AG09309 (cell line): Measurements from ENCODE around the gene GPX4.

Experiments
- DNase-seq: peaks from one replicate; pipeline ENCODE4 v3.0.0-alpha.2; 2010; ENCODE audit warnings: low read depth
- H3K4me3 ChIP-seq: 2 replicates; pipeline ENCODE4 v1.5.1; 2011; ENCODE audit warnings: mild to moderate bottlenecking, low read depth, low read length, moderate library complexity; ENCODE audit not compliant: control insufficient read depth
- TF ChIP-seq, protein P1 (sequence below): IDR thresholded peaks from 2 replicates; pipeline ENCODE4 v1.5.1; 2011; ENCODE audit warnings: mild to moderate bottlenecking, low read depth, low read length, inconsistent platforms; ENCODE audit not compliant: insufficient read depth, control insufficient read depth; ENCODE audit errors: missing control alignments

Gene GPX4

DNA sequence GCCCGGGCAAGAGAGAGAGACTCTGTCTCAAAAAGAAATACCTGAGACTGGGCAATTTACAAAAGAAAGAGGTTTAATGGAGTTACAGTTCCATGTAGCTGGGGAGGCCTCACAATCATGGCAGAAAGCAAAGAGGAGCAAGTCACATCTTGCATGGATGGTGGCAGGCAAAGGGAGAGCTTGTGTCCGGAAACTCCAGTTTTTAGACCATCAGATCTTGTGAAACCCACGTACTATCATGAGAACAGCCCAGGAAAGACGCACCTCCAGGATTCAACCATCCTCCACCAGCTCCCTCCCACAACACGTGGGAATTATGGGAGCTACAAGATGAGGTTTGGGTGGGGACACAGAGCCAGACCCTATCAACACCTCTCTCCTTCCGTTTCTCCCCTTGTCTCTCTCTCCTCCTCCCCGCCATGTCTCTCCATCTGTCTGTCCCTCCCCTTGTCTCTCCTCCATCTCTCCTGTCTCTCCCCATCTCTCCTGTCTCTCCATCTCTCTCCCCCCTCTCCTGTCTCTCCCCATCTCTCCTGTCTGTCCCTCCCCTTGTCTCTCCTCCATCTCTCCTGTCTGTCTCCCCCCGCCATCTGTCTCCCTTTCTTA lies 18.6 kb upstream of the GPX4 start:
- no peak for DNase-seq
- no peak overlapping the region for H3K4me3 ChIP-seq
- TF ChIP-seq, protein P1, sequence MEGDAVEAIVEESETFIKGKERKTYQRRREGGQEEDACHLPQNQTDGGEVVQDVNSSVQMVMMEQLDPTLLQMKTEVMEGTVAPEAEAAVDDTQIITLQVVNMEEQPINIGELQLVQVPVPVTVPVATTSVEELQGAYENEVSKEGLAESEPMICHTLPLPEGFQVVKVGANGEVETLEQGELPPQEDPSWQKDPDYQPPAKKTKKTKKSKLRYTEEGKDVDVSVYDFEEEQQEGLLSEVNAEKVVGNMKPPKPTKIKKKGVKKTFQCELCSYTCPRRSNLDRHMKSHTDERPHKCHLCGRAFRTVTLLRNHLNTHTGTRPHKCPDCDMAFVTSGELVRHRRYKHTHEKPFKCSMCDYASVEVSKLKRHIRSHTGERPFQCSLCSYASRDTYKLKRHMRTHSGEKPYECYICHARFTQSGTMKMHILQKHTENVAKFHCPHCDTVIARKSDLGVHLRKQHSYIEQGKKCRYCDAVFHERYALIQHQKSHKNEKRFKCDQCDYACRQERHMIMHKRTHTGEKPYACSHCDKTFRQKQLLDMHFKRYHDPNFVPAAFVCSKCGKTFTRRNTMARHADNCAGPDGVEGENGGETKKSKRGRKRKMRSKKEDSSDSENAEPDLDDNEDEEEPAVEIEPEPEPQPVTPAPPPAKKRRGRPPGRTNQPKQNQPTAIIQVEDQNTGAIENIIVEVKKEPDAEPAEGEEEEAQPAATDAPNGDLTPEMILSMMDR, result no peak

- TF ChIP-seq, protein P1, result no peak
- no peak overlapping the region for H3K4me3 ChIP-seq
- DNase-seq, result no peak
Measured at GRCh38 chr19:1085676-1086442, 17.9 kb upstream of the GPX4 start.

- DNase-seq, result no peak
- TF ChIP-seq, protein P1, result no peak
- no peak overlapping the region for H3K4me3 ChIP-seq
Measured at GRCh38 chr19:1086613-1087012, 17.2 kb upstream of the GPX4 start.

- no peak for DNase-seq
- H3K4me3 ChIP-seq, result no peak overlapping the region
- TF ChIP-seq, protein P1, result no peak
Measured at GRCh38 chr19:1087813-1088415, 15.9 kb upstream of the GPX4 start.

GRCh38 chr19:1088416-1089010 lies 15.3 kb upstream of the GPX4 start:
- no peak overlapping the region for H3K4me3 ChIP-seq
- no peak for DNase-seq
- TF ChIP-seq, protein P1, result no peak

- no peak overlapping the region for H3K4me3 ChIP-seq
- no peak for DNase-seq
- TF ChIP-seq, protein P1, result no peak
Measured at GRCh38 chr19:1089126-1089771, 14.5 kb upstream of the GPX4 start.
